ENCODE measurements around the gene ARL5A. TPM values are rescaled to one million over a fixed set of nuclear protein-coding genes. Genes with fewer than 3 reads are reported as not detected.
A peak's percentile ranks its signal among the peaks of the same experiment; 100 is the strongest.

ARL5A gene
- total RNA-seq, 1 donor from 2014 or later: 63.2 TPM

GRCh38 chr2:151815821-151816489 is 12.3 kb downstream of the ARL5A start:
- Mint-ChIP-seq H3K4me1 (peaks cover 5% of the 10 kb centered on the region), H3K27me3 (ENCODE audit: low read depth) (no peaks in the 10 kb centered on the region), H3K4me3 (no peak overlapping the region), H3K27ac (ENCODE audit: unreplicated experiment) (no peak overlapping the region), H3K36me3 (ENCODE audit: low read depth) (peaks cover 15% of the 10 kb centered on the region), H3K9me3 (no peaks in the 10 kb centered on the region)
- TF ChIP-seq CTCF (conservative IDR thresholded peaks at IDR 0.05): no peak
- no peak for DNase-seq (ENCODE audit: low read depth, low spot score)

GRCh38 chr2:151810489-151810888 is 17.7 kb downstream of the ARL5A start:
- no peak overlapping the region for H3K27ac Mint-ChIP-seq (ENCODE audit: unreplicated experiment)
- no peak for DNase-seq (ENCODE audit: low read depth, low spot score)
- no peak for TF ChIP-seq CTCF (conservative IDR thresholded peaks at IDR 0.05)
- no peaks in the 10 kb centered on the region for H3K27me3 Mint-ChIP-seq (ENCODE audit: low read depth)
- H3K36me3 Mint-ChIP-seq (ENCODE audit: low read depth): peaks cover 23% of the 10 kb centered on the region
- H3K9me3 Mint-ChIP-seq: no peaks in the 10 kb centered on the region
- no peak overlapping the region for H3K4me3 Mint-ChIP-seq
- no peaks in the 10 kb centered on the region for H3K4me1 Mint-ChIP-seq

GRCh38 chr2:151809073-151809383 is 19.2 kb downstream of the ARL5A start:
- DNase-seq (ENCODE audit: low read depth, low spot score): no peak
- Mint-ChIP-seq H3K36me3 (ENCODE audit: low read depth) (peaks cover 21% of the 10 kb centered on the region), H3K4me3 (no peak overlapping the region), H3K27me3 (ENCODE audit: low read depth) (no peaks in the 10 kb centered on the region), H3K4me1 (no peaks in the 10 kb centered on the region), H3K9me3 (no peaks in the 10 kb centered on the region), H3K27ac (ENCODE audit: unreplicated experiment) (no peak overlapping the region)
- no peak for TF ChIP-seq CTCF (conservative IDR thresholded peaks at IDR 0.05)

- peaks cover 23% of the 10 kb centered on the region for H3K36me3 Mint-ChIP-seq (ENCODE audit: low read depth)
- no peak overlapping the region for H3K27ac Mint-ChIP-seq (ENCODE audit: unreplicated experiment)
- H3K4me1 Mint-ChIP-seq: no peaks in the 10 kb centered on the region
- no peak for DNase-seq (ENCODE audit: low read depth, low spot score)
- H3K27me3 Mint-ChIP-seq (ENCODE audit: low read depth): no peaks in the 10 kb centered on the region
- H3K9me3 Mint-ChIP-seq: no peaks in the 10 kb centered on the region
- TF ChIP-seq CTCF (conservative IDR thresholded peaks at IDR 0.05): peak; percentile 71
- no peak overlapping the region for H3K4me3 Mint-ChIP-seq
Measured at GRCh38 chr2:151808258-151809072, 19.8 kb downstream of the ARL5A start.

- no peak overlapping the region for H3K4me3 Mint-ChIP-seq
- peaks cover 14% of the 10 kb centered on the region for H3K36me3 Mint-ChIP-seq (ENCODE audit: low read depth)
- H3K27ac Mint-ChIP-seq (ENCODE audit: unreplicated experiment): no peak overlapping the region
- no peaks in the 10 kb centered on the region for H3K9me3 Mint-ChIP-seq
- H3K27me3 Mint-ChIP-seq (ENCODE audit: low read depth): no peaks in the 10 kb centered on the region
- no peaks in the 10 kb centered on the region for H3K4me1 Mint-ChIP-seq
- DNase-seq (ENCODE audit: low read depth, low spot score): no peak
- no peak for TF ChIP-seq CTCF (conservative IDR thresholded peaks at IDR 0.05)
Measured at GRCh38 chr2:151805961-151806360, 22.3 kb downstream of the ARL5A start.
